Dermis microvascular lymphatic vessel endothelial cell (primary cell): Measurements from ENCODE around the gene RGPD8. TPM values are rescaled to one million over a fixed set of nuclear protein-coding genes. Genes with fewer than 3 reads are reported as not detected.
"Not testable (repeated sequence)": the region's sequence is repeated elsewhere in the genome, so short reads cannot be mapped to it uniquely, and the experiment has no call there.

ENCODE experiments used
- DNase-seq, 2 donors: peaks; one replicate each; pipeline versions ENCODE4 v3.0.0 to v3.0.0-alpha.2; 2010; ENCODE audit warnings: low read depth in 2 of 2
- total RNA-seq: library from RNA; depleted of rRNA; stranded (reverse); fragments of >200 nt; gene quantifications from 2 replicates; pipeline ENCODE4 v1.2.1, GENCODE V29; 2014

The RGPD8 gene
- total RNA-seq, result 6.2 and 8.7 TPM in 2 replicates

- peak; percentile 70 to 80 for DNase-seq
These were observed at the start of gene RGPD8 for GRCh38 chr2:112433480-112433879. RGPD8 (minus strand) TSS chr2:112433645; CDS start chr2:112433453, 192 bp downstream.

- DNase-seq, result peak in 1 of 2 donors; percentile 70
These were observed 49.6 kb upstream of the RGPD8 start for GRCh38 chr2:112483042-112483473.

DNA sequence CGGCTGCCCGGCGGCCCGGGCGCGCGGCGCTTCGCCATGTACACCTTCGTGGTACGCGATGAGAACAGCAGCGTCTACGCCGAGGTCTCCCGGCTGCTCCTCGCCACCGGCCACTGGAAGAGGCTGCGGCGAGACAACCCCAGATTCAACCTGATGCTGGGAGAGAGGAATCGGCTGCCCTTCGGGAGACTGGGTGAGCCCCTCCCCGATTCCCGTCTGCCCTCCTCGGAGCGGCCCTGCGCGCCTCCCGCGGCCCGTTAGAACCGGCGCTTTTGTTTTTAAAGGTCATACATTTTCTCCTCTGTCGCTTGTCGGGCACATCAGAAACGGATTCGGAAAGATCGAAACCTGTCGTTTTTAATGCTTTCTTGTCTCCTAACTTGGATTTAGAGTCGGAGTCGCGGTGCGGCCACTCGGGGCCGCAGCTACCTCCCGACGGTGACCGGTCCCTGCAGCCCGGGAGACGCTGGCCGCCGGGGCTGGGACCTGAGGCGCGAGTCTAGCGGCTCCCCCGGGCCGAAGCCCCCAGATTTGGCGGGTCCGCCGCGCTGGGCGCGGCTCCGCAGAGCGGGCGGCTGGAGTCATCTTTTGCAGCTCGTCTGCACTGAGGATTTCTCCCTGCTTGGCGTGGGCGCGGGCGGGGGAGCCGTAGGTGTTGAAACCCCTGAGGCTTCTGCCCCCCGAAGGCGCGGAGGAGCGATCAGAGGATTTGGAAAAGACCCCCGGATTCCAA is 49.0 kb upstream of the RGPD8 start:
- DNase-seq, result peak in 1 of 2 donors; percentile 55

- peak in 1 of 2 donors; percentile 75 for DNase-seq
These were observed 48.2 kb upstream of the RGPD8 start, which contains the start of gene TTL for GRCh38 chr2:112481528-112482233. TTL (plus strand) TSS chr2:112482156; CDS start chr2:112482345, 189 bp downstream.

DNA sequence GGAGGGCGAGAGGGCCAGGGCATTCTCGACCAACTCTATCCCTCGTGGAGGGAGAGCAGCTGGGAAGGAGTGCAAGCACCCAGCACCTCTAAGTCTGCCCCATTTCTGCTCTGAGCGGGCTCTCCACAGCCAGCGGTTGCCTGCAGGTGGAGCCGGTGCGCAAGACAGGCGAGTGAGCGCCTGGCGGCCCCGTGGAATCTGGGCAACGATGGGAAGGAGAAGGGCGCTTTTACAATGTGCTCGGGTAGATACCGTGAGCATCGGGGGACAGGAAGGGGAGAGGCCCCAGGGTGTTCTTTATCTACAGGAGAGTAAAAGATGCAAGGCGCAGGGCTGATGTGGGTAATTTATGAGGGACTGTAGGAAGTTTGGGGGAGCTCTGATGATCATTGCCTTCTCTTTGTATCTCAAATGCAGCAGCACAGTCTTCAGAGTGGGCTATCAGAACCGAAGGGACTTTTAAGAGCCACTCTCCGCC is 47.6 kb upstream of the RGPD8 start:
- peak; percentile 48 to 82 for DNase-seq

DNA sequence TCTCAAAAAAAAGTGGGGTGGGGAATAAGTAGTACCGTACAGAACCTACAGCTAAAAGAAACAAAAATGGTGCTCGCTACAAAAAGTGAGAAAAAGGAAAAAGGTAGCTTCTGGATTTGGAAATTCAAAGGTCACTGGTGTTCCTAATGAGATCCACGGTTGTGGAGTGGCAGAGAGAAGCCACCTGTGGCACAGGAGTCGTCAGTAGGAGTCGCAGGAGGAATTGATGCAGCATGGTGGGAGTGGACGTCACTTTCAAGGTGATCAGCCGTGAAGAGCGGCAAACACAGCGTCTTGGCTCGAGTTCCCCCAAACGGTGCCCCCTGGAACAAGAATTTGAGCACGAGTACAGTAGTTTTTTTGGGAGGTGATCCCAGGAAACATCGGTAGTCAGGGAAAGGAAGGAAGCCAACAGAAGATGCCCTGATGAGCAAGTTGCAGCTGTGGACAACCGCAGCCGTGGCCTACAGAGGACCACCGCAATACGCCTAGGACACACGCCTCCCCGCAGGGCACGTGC is 47.1 kb upstream of the RGPD8 start:
- no peak for DNase-seq

DNA sequence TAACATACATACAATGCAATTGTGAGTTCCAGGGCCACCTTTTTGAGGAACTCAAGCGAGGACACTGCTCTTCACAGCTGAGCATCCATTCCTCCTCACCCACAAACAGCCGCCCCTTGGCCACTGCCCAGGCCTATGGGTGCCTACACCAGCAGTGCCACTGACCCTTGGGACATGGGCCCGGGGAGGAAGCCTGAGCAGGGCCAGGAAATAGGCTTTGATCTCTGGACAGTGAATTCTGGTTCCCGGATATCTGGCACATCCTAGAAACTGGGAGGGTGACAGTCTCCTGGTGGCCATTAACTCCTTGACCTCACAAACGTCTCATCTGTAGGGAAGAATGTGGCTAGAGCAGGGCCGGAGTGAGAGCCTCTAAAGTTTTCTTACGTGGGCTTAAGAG is 43.0 kb upstream of the RGPD8 start:
- DNase-seq, result no peak

GRCh38 chr2:112474844-112475486 is 41.5 kb upstream of the RGPD8 start:
- DNase-seq, result no peak

GRCh38 chr2:112472547-112473263 is 39.3 kb upstream of the RGPD8 start:
- no peak for DNase-seq

DNA sequence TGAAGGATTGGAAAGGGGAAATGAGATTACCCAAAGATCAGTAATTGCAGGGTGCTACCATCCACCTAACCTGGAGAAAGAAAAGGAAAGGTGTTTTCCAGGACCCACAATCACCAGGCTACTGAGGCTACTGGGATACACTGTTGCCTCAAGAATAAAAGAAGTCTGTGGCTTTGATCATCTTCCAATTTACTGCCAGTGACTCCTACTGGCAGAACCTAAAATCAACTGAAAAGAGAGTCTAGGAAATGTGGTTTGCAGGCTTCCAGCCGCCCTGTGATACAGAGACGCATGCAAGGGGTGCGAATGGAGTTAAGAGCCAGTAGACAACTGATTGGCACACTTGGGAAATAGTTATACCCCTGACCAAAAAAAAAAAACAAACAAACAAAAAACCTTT is 31.9 kb upstream of the RGPD8 start:
- DNase-seq, result peak in 1 of 2 donors; percentile 11

GRCh38 chr2:112463256-112463655 is 29.8 kb upstream of the RGPD8 start:
- no peak for DNase-seq

- DNase-seq, result no peak
These were observed 28.7 kb upstream of the RGPD8 start for GRCh38 chr2:112462178-112462577.

DNA sequence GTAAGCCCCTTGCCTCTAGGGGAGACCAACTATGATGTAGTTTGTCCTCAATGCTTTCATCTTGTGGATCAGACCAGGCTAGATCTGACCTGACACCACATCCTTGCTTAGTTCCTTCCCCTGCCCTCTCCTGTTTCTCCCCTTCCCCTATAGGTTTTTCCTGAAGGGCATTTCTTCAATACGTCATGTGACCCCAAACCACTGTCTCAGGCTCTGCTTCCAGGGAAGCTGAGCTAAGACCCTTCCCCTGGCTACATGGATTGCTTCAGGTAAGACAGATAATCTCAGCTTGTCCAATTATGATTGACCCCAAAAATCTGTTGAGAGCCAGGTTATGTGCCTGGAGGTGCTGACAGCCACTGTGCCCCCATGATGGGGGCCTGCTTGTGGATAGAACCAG is 25.9 kb upstream of the RGPD8 start:
- DNase-seq, result no peak

- no peak for DNase-seq
These were observed 21.1 kb upstream of the RGPD8 start for GRCh38 chr2:112454586-112454985.

- no peak for DNase-seq
These were observed 17.9 kb upstream of the RGPD8 start for GRCh38 chr2:112451317-112451716.

GRCh38 chr2:112449854-112450253 is 16.4 kb upstream of the RGPD8 start:
- DNase-seq, result no peak

DNA sequence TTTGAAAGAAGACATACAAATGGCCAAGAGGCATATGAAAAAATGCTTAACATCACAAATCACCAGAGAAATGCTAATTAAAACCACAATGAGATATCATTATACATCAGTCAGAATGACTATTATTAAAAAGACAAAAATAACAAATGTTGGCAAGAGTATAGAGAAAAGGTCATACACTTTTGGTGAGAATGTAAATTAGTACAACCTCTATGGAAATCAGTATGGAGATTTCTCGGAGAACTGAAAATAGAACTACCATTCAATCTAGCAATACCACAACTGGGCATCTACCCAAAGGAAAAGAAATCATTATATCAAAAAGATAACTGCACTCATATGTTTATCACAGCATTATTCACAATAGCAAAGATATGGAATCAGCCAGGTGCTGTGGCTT is 10.8 kb upstream of the RGPD8 start:
- not testable (repeated sequence) for DNase-seq

GRCh38 chr2:112438603-112439261 is 5.3 kb upstream of the RGPD8 start:
- not testable (repeated sequence) for DNase-seq

- DNase-seq, result not testable (repeated sequence)
These were observed 4.0 kb upstream of the RGPD8 start for GRCh38 chr2:112437405-112437831.

DNA sequence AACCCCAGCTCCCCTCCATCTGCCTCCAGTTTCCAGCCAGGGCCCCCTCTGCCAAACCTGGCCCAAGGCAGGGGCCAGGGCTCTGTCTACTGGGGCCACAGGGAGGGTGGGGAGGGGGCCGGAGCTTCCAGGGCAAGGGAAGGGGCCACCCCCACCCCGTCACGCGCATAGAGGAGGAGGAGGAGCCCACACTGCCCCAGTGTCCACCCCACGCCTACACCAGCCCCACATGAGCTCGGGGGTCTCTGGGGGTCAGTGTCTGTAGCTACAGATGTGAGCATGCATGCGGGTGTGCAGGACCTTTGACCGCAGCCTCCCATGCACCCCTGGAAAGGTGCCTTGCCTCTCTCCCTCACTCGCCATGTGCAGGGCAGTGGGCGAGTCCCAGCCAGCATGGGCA is 3.5 kb upstream of the RGPD8 start:
- DNase-seq, result not testable (repeated sequence)
